Stimulated activated naive CD8-positive, alpha-beta T cell treated with anti-CD3 and anti-CD28 coated beads, Interleukin-15, Interleukin-2, amounts not matched to agents 100 U/mL and 50 U/mL, for 24 hours (primary cell): ENCODE results near the gene TLCD1.

ENCODE experiments used
- ATAC-seq: fragments of 150-1000 bp; cut with Tn5 transposase; one replicate; pipeline ENCODE4 v1.10.0; 2021
- DNase-seq: peaks from one replicate; pipeline ENCODE4 v3.0.0; 2021

TLCD1 gene

GRCh38 chr17:28726226-28726626 lies at the start of gene TLCD1:
Gene TLCD1 (minus strand): TSS chr17:28726233. CDS start chr17:28726097, 136 bp downstream.
- DNase-seq (peak; percentile 82), ATAC-seq (peak; percentile 42)

GRCh38 chr17:28774206-28774605 lies 48.2 kb upstream of the TLCD1 start:
- ATAC-seq = no peak
- no peak for DNase-seq

- DNase-seq = no peak
- no peak for ATAC-seq
Measured at GRCh38 chr17:28773736-28774135, 47.7 kb upstream of the TLCD1 start.

- DNase-seq (no peak), ATAC-seq (no peak)
Measured at GRCh38 chr17:28765038-28765437, 39.0 kb upstream of the TLCD1 start.

GRCh38 chr17:28763804-28764266 lies 37.8 kb upstream of the TLCD1 start:
- ATAC-seq = peak; percentile 56
- peak; percentile 83 for DNase-seq

- DNase-seq = no peak
- ATAC-seq = peak; percentile 54
Measured at GRCh38 chr17:28763137-28763799, 37.2 kb upstream of the TLCD1 start.

GRCh38 chr17:28760601-28761562 lies 34.8 kb upstream of the TLCD1 start:
- DNase-seq (no peak), ATAC-seq (no peak)

GRCh38 chr17:28759256-28759865 lies 33.3 kb upstream of the TLCD1 start:
- ATAC-seq (no peak), DNase-seq (no peak)

- DNase-seq = no peak
- peak; percentile 9 for ATAC-seq
Measured at GRCh38 chr17:28758411-28759121, 32.5 kb upstream of the TLCD1 start.

- DNase-seq = no peak
- no peak for ATAC-seq
Measured at GRCh38 chr17:28756049-28756804, 30.2 kb upstream of the TLCD1 start.

GRCh38 chr17:28755486-28755885 lies 29.5 kb upstream of the TLCD1 start:
- no peak for ATAC-seq
- DNase-seq = no peak

- no peak for ATAC-seq
- no peak for DNase-seq
Measured at GRCh38 chr17:28751600-28752366, 25.8 kb upstream of the TLCD1 start.

- peak; percentile 86 for ATAC-seq
- DNase-seq = peak; percentile 93
Measured at GRCh38 chr17:28750178-28751047, 24.4 kb upstream of the TLCD1 start.

- DNase-seq (no peak), ATAC-seq (peak; percentile 1)
Measured at GRCh38 chr17:28749516-28750177, 23.6 kb upstream of the TLCD1 start.

GRCh38 chr17:28748852-28749515 lies 23.0 kb upstream of the TLCD1 start:
- ATAC-seq (no peak), DNase-seq (peak; percentile 7)

GRCh38 chr17:28747801-28748750 lies 22.0 kb upstream of the TLCD1 start:
- ATAC-seq = no peak
- peak; percentile 3 for DNase-seq

- ATAC-seq = no peak
- peak; percentile 6 for DNase-seq
Measured at GRCh38 chr17:28747051-28747691, 21.1 kb upstream of the TLCD1 start.
